HepG2 (cell line): ENCODE results near the gene TMEM267. TPM values are rescaled to one million over a fixed set of nuclear protein-coding genes. Genes with fewer than 3 reads are reported as not detected.

Source experiments
- ATAC-seq: fragments of 200-7000 bp; cut with Tn5 transposase; 3 replicates; pipeline ENCODE4 v1.9.1; 2020; ENCODE audit warnings: mild to moderate bottlenecking, moderate library complexity
- BruUV-seq: library from RNA; stranded (reverse); fragments of 400-500 nt; replicated peaks from 2 replicates; lab custom pipeline; 2021; lab: Mats Ljungman, UMichigan
- CTCF ChIA-PET: fragments of 300-600 bp; formaldehyde crosslinking; extraction: SDS; loops from one replicate; lab custom pipeline; 2021; ENCODE audit warnings: low total read pairs, inconsistent platforms, low intra/inter-chr PET ratio; lab: Yijun Ruan, JAX
- POLR2A ChIA-PET: fragments of 350-600 bp; sonication (Branson Sonifier 250); formaldehyde crosslinking; loops from one replicate; lab custom pipeline; 2020; ENCODE audit warnings: antibody characterized with exemption, inconsistent platforms; lab: Yijun Ruan, JAX
- DNase-seq: peaks from one replicate; pipeline ENCODE4 v3.0.0-alpha.2; 2015; ENCODE audit warnings: low spot score
- FAIRE-seq: peaks from 3 replicates; lab custom pipeline; 2011; peaks lifted over from hg19 to GRCh38; lab: Jason Lieb, UNC
- H2AFZ ChIP-seq: one replicate; pipeline ENCODE4 v1.6.1; 2011; ENCODE audit warnings: low read length, inconsistent platforms
- H3K27ac ChIP-seq: fragments of 300-600 bp; 3 replicates; pipeline ENCODE4 v1.8.0; 2011; ENCODE audit warnings: mixed run types, mild to moderate bottlenecking, mixed read lengths, low read length, inconsistent platforms; ENCODE audit not compliant: insufficient read depth; ENCODE audit errors: extremely low read length
- H3K27me3 ChIP-seq, 2 experiments: fragments of 200-600 bp in 1 of 2; 2 replicates in 1 of 2; 3 replicates in 1 of 2; pipeline versions ENCODE4 v1.6.0 to v1.8.0; 2011; ENCODE audit warnings: low read length in 2 of 2, mild to moderate bottlenecking in 2 of 2, moderate library complexity in 2 of 2, inconsistent platforms in 1 of 2; ENCODE audit not compliant: insufficient read depth in 2 of 2, control insufficient read depth in 1 of 2
- H3K36me3 ChIP-seq, 2 experiments: fragments of 200-600 bp in 1 of 2; replicated peaks in 1 of 2; 2 replicates in 1 of 2; 3 replicates in 1 of 2; pipeline versions ENCODE4 v1.5.1 to v1.8.0; 2011; ENCODE audit warnings: low read length in 2 of 2, inconsistent platforms in 1 of 2; ENCODE audit not compliant: insufficient read depth in 2 of 2, control insufficient read depth in 1 of 2
- H3K4me1 ChIP-seq: 2 replicates; pipeline ENCODE4 v1.5.1; 2012; ENCODE audit warnings: low read length, inconsistent platforms; ENCODE audit not compliant: insufficient read depth
- H3K4me2 ChIP-seq: 2 replicates; pipeline ENCODE4 v1.6.0; 2011; ENCODE audit warnings: low read depth, low read length, inconsistent platforms
- H3K4me3 ChIP-seq, 3 experiments: fragments of 200-600 bp in 1 of 3; sonication (generic), shearing (Covaris generic) in 1 of 3; replicated peaks in 1 of 3; 2 replicates each; pipeline ENCODE4 v1.5.1; 2011 to 2016; ENCODE audit warnings: low read length in 3 of 3, inconsistent platforms in 2 of 3, low read depth in 2 of 3, mild to moderate bottlenecking in 2 of 3, control low read depth in 1 of 3, mixed read lengths in 1 of 3; ENCODE audit not compliant: insufficient read depth in 1 of 3
- H3K79me2 ChIP-seq: one replicate; pipeline ENCODE4 v1.6.1; 2011; ENCODE audit warnings: low read length, inconsistent platforms; ENCODE audit not compliant: insufficient read depth
- H3K9ac ChIP-seq: 2 replicates; pipeline ENCODE4 v1.6.0; 2011; ENCODE audit warnings: mild to moderate bottlenecking, low read depth, low read length, inconsistent platforms; ENCODE audit not compliant: insufficient read depth
- H3K9me3 ChIP-seq: 2 replicates; pipeline ENCODE4 v1.5.1; 2012; ENCODE audit warnings: mild to moderate bottlenecking, low read length
- H4K20me1 ChIP-seq: 2 replicates; pipeline ENCODE4 v1.6.0; 2011; ENCODE audit warnings: inconsistent platforms, mild to moderate bottlenecking, low read length, moderate library complexity; ENCODE audit not compliant: insufficient read depth
- ATF7-NPFF ChIP-seq: sonication (generic); formaldehyde crosslinking; IDR thresholded peaks from 2 replicates; pipeline ENCODE4 v1.8.1; 2023; ENCODE audit warnings: mild to moderate bottlenecking, low read depth, missing genetic modification reagents, moderate library complexity
- CENPX ChIP-seq: sonication (generic); formaldehyde crosslinking; IDR thresholded peaks from 2 replicates; pipeline ENCODE4 v1.9.0; 2021; ENCODE audit warnings: mild to moderate bottlenecking, missing genetic modification reagents, moderate library complexity
- HNRNPL ChIP-seq: fragments of 200-400 bp; formaldehyde crosslinking; IDR thresholded peaks from 2 replicates; pipeline ENCODE4 v1.6.1; 2017; ENCODE audit warnings: mild to moderate bottlenecking, low read depth, low read length
- KLF12 ChIP-seq: sonication (generic); formaldehyde crosslinking; IDR thresholded peaks from 2 replicates; pipeline ENCODE4 v1.4.0; 2020; ENCODE audit warnings: missing genetic modification reagents, borderline replicate concordance
- MATR3 ChIP-seq: sonication (generic); formaldehyde crosslinking; IDR thresholded peaks from 2 replicates; pipeline ENCODE4 v1.4.0; 2020; ENCODE audit warnings: missing genetic modification reagents
- SPEN ChIP-seq: sonication (generic); formaldehyde crosslinking; IDR thresholded peaks from 2 replicates; pipeline ENCODE4 v1.5.1; 2020; ENCODE audit warnings: low read depth, mild to moderate bottlenecking, missing genetic modification reagents
- ZKSCAN5 ChIP-seq: sonication (generic); formaldehyde crosslinking; IDR thresholded peaks from 2 replicates; pipeline ENCODE4 v1.5.1; 2020; ENCODE audit warnings: mild to moderate bottlenecking, missing genetic modification reagents
- ZNF430 ChIP-seq: sonication (generic); formaldehyde crosslinking; IDR thresholded peaks from 2 replicates; pipeline ENCODE4 v1.9.0; 2021; ENCODE audit warnings: mild to moderate bottlenecking, missing genetic modification reagents
- ZNF687 ChIP-seq: sonication (generic); formaldehyde crosslinking; IDR thresholded peaks from 2 replicates; pipeline ENCODE4 v1.5.1; 2020; ENCODE audit warnings: mild to moderate bottlenecking, missing genetic modification reagents, moderate library complexity
- WGBS: methylation state at CpG from one replicate; pipeline ENCODE4 v1.1.6; 2017; ENCODE audit warnings: low lambda C conversion rate; 5-methylcytosine and 5-hydroxymethylcytosine counted together
- in situ Hi-C: cut with HindIII; loops from 2 replicates; pipeline ENCODE4 v1.10.0; 2017; ENCODE audit warnings: low pct_unique_long_range_greater_than_20kb; ENCODE audit not compliant: extremely low pct_ligation_motif_present
- intact Hi-C: fragments of 100-400 bp; cut with micrococcal nuclease; formaldehyde crosslinking; loops from one replicate; pipeline ENCODE4 v1.10.0; 2022; ENCODE audit not compliant: unreplicated experiment
- polyA plus RNA-seq, 8 experiments: library from polyadenylated mRNA; depleted of rRNA in 3 of 8; stranded (reverse) in 7 of 8; unstranded in 1 of 8; fragments of >200 nt; fragmentation: Illumina TruSeq in 4 of 8; extraction: Trizol in 4 of 8; gene quantifications; 2 replicates each; pipeline versions ENCODE4 v1.2.1 to v1.2.3, GENCODE V29; 2011 to 2016; ENCODE audit warnings: low read depth in 4 of 8, missing spikeins in 1 of 8, mixed read lengths in 1 of 8; ENCODE audit not compliant: insufficient read depth in 1 of 8
- total RNA-seq, 5 experiments: library from RNA; depleted of rRNA; stranded (reverse); fragments of >200 nt; fragmentation: Illumina TruSeq; extraction: Trizol; gene quantifications; 2 replicates each; pipeline ENCODE4 v1.2.3, GENCODE V29; 2016; ENCODE audit warnings: low read depth in 1 of 5
- TF ChIP-seq, protein P1 (sequence below), 2 experiments: sonication (generic) in 1 of 2; formaldehyde crosslinking in 1 of 2; IDR thresholded peaks; 2 replicates each; pipeline versions ENCODE4 v1.5.1 to v1.6.1; 2011 to 2020; ENCODE audit warnings: borderline replicate concordance in 1 of 2, low read depth in 1 of 2, low read length in 1 of 2, mild to moderate bottlenecking in 1 of 2, missing genetic modification reagents in 1 of 2, moderate library complexity in 1 of 2
- TF ChIP-seq, protein P2 (sequence below): sonication (generic); formaldehyde crosslinking; IDR thresholded peaks from 2 replicates; pipeline ENCODE4 v1.4.0; 2020; ENCODE audit warnings: missing genetic modification reagents

TMEM267 gene
- total and polyA plus RNA-seq, 2 of the 13 experiments (the other 11 are each of a cell fraction or from before 2014, with no cell fraction given): 8.9 to 12.6 TPM

- no peak overlapping the region for H3K9ac ChIP-seq
- ChIA-PET POLR2A (interaction anchor here (1.6 to 2.6 kb wide), 2 partner anchors 24 to 57 kb away, joined by 4 to 12 read pairs; partner anchors contain the start of gene TMEM267), CTCF (no interaction called here)
- ATAC-seq: no peak
- no TSS peak for BruUV-seq
- peaks cover 65% of the 10 kb centered on the region for H3K4me1 ChIP-seq
- no peaks in the 10 kb centered on the region for H3K36me3 ChIP-seq
- peak overlapping the region; percentile 28 for H3K27ac ChIP-seq
- H4K20me1 ChIP-seq: no peaks in the 10 kb centered on the region
- no peaks in the 10 kb centered on the region for H3K27me3 ChIP-seq
- no peak for DNase-seq
- in situ Hi-C loops (no loop called here), intact Hi-C loops (no loop called here)
- no peak overlapping the region; the same call in 1 of the 2 replicates for H3K4me2 ChIP-seq
- FAIRE-seq: no peak
- H2AFZ ChIP-seq: no peak overlapping the region
- no peaks in the 10 kb centered on the region for H3K79me2 ChIP-seq
- WGBS: 70% methylated on average over 4 of the region's 4 CpGs
- H3K9me3 ChIP-seq: no peaks in the 10 kb centered on the region
- H3K4me3 ChIP-seq: peak overlapping the region in 1 of 3 experiments; percentile 10; a peak in 1 of 6 replicates
- TF ChIP-seq ATF7-NPFF (no peak), ZNF430 (CRISPR knock-in tag) (no peak), KLF12 (CRISPR knock-in tag) (no peak), CENPX (CRISPR knock-in tag) (no peak), ZNF687 (no peak), MATR3 (CRISPR knock-in tag) (no peak), SPEN (no peak), ZKSCAN5 (no peak), HNRNPL (no peak)
- TF ChIP-seq, protein P1, sequence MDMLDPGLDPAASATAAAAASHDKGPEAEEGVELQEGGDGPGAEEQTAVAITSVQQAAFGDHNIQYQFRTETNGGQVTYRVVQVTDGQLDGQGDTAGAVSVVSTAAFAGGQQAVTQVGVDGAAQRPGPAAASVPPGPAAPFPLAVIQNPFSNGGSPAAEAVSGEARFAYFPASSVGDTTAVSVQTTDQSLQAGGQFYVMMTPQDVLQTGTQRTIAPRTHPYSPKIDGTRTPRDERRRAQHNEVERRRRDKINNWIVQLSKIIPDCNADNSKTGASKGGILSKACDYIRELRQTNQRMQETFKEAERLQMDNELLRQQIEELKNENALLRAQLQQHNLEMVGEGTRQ (IDR thresholded peaks at IDR 0.05; ENCODE audit: low read depth, low read length): no peak
- TF ChIP-seq, protein P1 (CRISPR knock-in tag; IDR thresholded peaks at IDR 0.05; ENCODE audit: borderline replicate concordance): no peak
- TF ChIP-seq, protein P2, sequence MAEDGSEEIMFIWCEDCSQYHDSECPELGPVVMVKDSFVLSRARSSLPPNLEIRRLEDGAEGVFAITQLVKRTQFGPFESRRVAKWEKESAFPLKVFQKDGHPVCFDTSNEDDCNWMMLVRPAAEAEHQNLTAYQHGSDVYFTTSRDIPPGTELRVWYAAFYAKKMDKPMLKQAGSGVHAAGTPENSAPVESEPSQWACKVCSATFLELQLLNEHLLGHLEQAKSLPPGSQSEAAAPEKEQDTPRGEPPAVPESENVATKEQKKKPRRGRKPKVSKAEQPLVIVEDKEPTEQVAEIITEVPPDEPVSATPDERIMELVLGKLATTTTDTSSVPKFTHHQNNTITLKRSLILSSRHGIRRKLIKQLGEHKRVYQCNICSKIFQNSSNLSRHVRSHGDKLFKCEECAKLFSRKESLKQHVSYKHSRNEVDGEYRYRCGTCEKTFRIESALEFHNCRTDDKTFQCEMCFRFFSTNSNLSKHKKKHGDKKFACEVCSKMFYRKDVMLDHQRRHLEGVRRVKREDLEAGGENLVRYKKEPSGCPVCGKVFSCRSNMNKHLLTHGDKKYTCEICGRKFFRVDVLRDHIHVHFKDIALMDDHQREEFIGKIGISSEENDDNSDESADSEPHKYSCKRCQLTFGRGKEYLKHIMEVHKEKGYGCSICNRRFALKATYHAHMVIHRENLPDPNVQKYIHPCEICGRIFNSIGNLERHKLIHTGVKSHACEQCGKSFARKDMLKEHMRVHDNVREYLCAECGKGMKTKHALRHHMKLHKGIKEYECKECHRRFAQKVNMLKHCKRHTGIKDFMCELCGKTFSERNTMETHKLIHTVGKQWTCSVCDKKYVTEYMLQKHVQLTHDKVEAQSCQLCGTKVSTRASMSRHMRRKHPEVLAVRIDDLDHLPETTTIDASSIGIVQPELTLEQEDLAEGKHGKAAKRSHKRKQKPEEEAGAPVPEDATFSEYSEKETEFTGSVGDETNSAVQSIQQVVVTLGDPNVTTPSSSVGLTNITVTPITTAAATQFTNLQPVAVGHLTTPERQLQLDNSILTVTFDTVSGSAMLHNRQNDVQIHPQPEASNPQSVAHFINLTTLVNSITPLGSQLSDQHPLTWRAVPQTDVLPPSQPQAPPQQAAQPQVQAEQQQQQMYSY (CRISPR knock-in tag): no peak
Observed at GRCh38 chr5:43427306-43427705, 56.4 kb downstream of the TMEM267 start.
